Mesendoderm (in vitro differentiated cells): ENCODE data around the gene ATP12A.

Source experiments
- DNase-seq: peaks from one replicate; pipeline ENCODE4 v3.0.0; 2013
- H2AK5ac ChIP-seq: 2 replicates; pipeline ENCODE4 v1.6.1; 2013; ENCODE audit warnings: low read length, inconsistent platforms
- H2BK120ac ChIP-seq: 2 replicates; pipeline ENCODE4 v1.6.1; 2013; ENCODE audit warnings: low read depth, mild to moderate bottlenecking, low read length, moderate library complexity, mixed read lengths
- H2BK15ac ChIP-seq: replicated peaks from 2 replicates; pipeline ENCODE4 v1.6.1; 2013; ENCODE audit warnings: low read depth, mild to moderate bottlenecking, moderate library complexity
- H2BK5ac ChIP-seq: 2 replicates; pipeline ENCODE4 v1.6.1; 2013; ENCODE audit warnings: low read length, inconsistent platforms
- H3K18ac ChIP-seq: 2 replicates; pipeline ENCODE4 v1.6.1; 2013; ENCODE audit warnings: mild to moderate bottlenecking, low read length, mixed read lengths
- H3K23ac ChIP-seq: one replicate; pipeline ENCODE4 v1.6.1; 2013; ENCODE audit warnings: low read length
- H3K27ac ChIP-seq: 2 replicates; pipeline ENCODE4 v1.5.1; 2013; ENCODE audit warnings: low read depth, mild to moderate bottlenecking, inconsistent platforms, low read length, moderate library complexity
- H3K27me3 ChIP-seq: 2 replicates; pipeline ENCODE4 v1.6.1; 2013; ENCODE audit warnings: low read length, control low read depth, mild to moderate bottlenecking, inconsistent platforms; ENCODE audit not compliant: insufficient read depth, poor library complexity
- H3K36me3 ChIP-seq: 2 replicates; pipeline ENCODE4 v1.6.1; 2013; ENCODE audit warnings: low read length, inconsistent platforms; ENCODE audit not compliant: control insufficient read depth, insufficient read depth
- H3K4ac ChIP-seq: one replicate; pipeline ENCODE4 v1.6.1; 2013; ENCODE audit warnings: low read depth, mild to moderate bottlenecking, low read length, moderate library complexity
- H3K4me1 ChIP-seq: 2 replicates; pipeline ENCODE4 v1.6.1; 2013; ENCODE audit warnings: low read depth, low read length, inconsistent platforms; ENCODE audit not compliant: control insufficient read depth
- H3K4me2 ChIP-seq: 2 replicates; pipeline ENCODE4 v1.6.1; 2013; ENCODE audit warnings: low read length
- H3K4me3 ChIP-seq: 2 replicates; pipeline ENCODE4 v1.5.1; 2013; ENCODE audit warnings: mild to moderate bottlenecking, low read length
- H3K56ac ChIP-seq: one replicate; pipeline ENCODE4 v1.6.1; 2013; ENCODE audit warnings: low read length
- H3K79me1 ChIP-seq: 2 replicates; pipeline ENCODE4 v1.6.1; 2013; ENCODE audit warnings: low read length, inconsistent platforms
- H3K79me2 ChIP-seq: 2 replicates; pipeline ENCODE4 v1.6.1; 2013; ENCODE audit warnings: mild to moderate bottlenecking, low read length; ENCODE audit not compliant: control insufficient read depth, insufficient read depth
- H3K9ac ChIP-seq: 2 replicates; pipeline ENCODE4 v1.6.1; 2013; ENCODE audit warnings: low read length, inconsistent platforms
- H4K5ac ChIP-seq: one replicate; pipeline ENCODE4 v1.6.1; 2013; ENCODE audit warnings: low read length
- H4K8ac ChIP-seq: one replicate; pipeline ENCODE4 v1.6.1; 2013; ENCODE audit warnings: low read depth, mild to moderate bottlenecking, control low read depth, low read length, moderate library complexity
- WGBS: extraction: QIAGEN DNeasy Blood & Tissue Kit; methylation state at CpG from one replicate; pipeline ENCODE4 v1.1.7; 2013; ENCODE audit warnings: low lambda C conversion rate, missing lambda C conversion rate; ENCODE audit not compliant: insufficient coverage; ENCODE audit errors: extremely low coverage; 5-methylcytosine and 5-hydroxymethylcytosine counted together

ATP12A gene

DNA sequence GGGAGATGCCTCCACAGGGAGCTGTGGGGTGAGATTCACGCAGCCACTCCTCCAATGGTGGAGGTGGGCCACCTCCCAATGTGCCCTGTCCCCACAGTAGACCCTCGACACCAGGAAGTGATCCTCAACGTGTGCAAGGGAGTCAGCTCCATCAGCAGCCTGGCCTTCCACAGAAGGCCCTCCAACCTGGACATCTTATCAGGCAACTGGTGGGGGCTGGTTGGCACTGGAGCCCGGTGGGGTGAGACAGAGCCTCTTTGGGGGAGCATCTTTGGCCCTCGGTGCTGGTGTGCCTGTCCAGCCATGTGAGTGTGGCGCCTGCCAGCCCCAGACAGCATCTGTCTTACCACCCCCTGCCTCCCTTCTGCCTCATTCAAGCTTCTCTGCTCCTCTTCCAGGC, 64.0 kb downstream of the ATP12A start:
- Histone ChIP-seq H3K79me2 (no peaks in the 10 kb centered on the region), H3K23ac (no peak overlapping the region), H3K4me3 (no peak overlapping the region), H3K27ac (no peak overlapping the region), H2BK15ac (no peak overlapping the region), H2BK120ac (no peak overlapping the region), H4K5ac (no peak overlapping the region), H3K4me1 (peaks cover 6% of the 10 kb centered on the region), H3K27me3 (peaks cover 6% of the 10 kb centered on the region), H3K4me2 (no peak overlapping the region), H2AK5ac (no peak overlapping the region), H3K4ac (no peak overlapping the region), H3K79me1 (no peaks in the 10 kb centered on the region), H3K56ac (no peak overlapping the region), H3K36me3 (no peaks in the 10 kb centered on the region), H3K18ac (no peak overlapping the region), H2BK5ac (no peak overlapping the region), H4K8ac (no peak overlapping the region), H3K9ac (no peak overlapping the region)
- WGBS = no CpG with 5 or more reads among the region's 6 CpGs
- no peak for DNase-seq

DNA sequence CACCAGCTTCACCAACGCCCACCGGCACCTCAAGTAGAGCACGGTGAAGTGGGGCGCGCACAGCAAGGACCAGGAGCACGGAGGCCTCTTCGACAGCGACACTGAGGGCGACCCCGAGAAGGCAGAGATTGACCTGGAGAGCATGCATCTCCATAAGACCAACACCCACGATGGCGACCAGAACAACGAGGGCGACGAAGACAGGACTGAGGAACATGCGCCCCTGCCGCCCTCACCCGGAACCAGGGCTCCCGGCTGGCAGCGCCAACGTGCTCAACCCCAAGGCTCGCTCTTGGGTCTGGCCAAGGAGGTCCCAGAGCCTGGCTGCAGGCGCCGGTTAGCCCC, 65.3 kb downstream of the ATP12A start:
- Histone ChIP-seq H4K5ac (no peak overlapping the region), H2AK5ac (no peak overlapping the region), H2BK5ac (no peak overlapping the region), H3K79me1 (no peaks in the 10 kb centered on the region), H3K4me3 (no peak overlapping the region), H3K56ac (no peak overlapping the region), H2BK15ac (no peak overlapping the region), H3K4ac (no peak overlapping the region), H3K23ac (no peak overlapping the region), H3K36me3 (no peaks in the 10 kb centered on the region), H3K79me2 (no peaks in the 10 kb centered on the region), H3K9ac (no peak overlapping the region), H3K27me3 (peaks cover 6% of the 10 kb centered on the region), H2BK120ac (no peak overlapping the region), H3K18ac (no peak overlapping the region), H3K4me1 (peaks cover 6% of the 10 kb centered on the region), H3K27ac (no peak overlapping the region), H4K8ac (no peak overlapping the region), H3K4me2 (no peak overlapping the region)
- no peak for DNase-seq
- no CpG with 5 or more reads among the region's 24 CpGs for WGBS

DNA sequence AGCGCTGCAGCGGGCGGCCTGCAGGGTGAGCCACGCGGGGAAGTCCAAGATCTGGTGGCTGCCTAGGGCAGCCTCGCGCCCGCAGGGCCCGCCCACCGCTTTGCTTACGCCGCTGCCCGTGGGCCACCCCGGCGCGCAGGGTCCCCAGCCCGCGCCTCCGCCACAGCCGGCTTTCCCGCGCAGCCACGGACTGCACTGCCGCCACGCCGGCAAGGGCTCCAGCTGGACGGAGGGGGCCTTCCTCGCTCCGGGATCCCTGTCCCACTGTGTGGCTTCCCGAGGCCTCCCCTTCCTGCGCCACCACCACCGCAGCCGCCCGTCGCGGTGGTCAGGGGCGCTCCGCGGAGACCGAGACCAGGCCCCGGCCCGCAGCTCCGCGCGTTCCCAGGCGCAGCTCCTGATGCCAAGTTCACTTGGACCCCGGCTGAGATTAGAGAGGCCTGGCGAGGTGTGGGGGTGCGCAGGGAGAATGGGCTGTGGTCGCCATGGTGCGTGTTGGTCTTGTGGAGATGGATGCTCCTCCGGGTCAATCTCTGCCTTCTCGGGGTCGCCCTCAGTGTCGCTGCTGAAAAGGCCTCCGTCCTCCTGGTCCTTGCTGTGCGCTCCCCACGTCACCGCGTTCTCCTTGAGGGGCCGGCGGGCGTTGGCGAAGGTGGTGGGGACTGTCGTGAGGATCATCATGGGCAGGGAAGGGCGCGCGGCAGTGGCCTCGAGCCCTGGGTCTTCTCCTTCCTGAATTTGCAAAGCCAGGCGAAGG, 65.8 kb downstream of the ATP12A start:
- Histone ChIP-seq H3K36me3 (no peaks in the 10 kb centered on the region), H3K79me2 (no peaks in the 10 kb centered on the region), H3K9ac (peak overlapping the region; percentile 36), H2BK15ac (no peak overlapping the region), H3K56ac (peak overlapping the region; percentile 71), H4K5ac (no peak overlapping the region), H2AK5ac (no peak overlapping the region), H3K18ac (no peak overlapping the region), H3K23ac (no peak overlapping the region), H3K27ac (no peak overlapping the region), H3K4me2 (peak overlapping the region; percentile 70), H3K4ac (no peak overlapping the region), H3K4me1 (peaks cover 6% of the 10 kb centered on the region), H2BK5ac (no peak overlapping the region), H3K79me1 (no peaks in the 10 kb centered on the region), H4K8ac (no peak overlapping the region), H3K27me3 (peaks cover 6% of the 10 kb centered on the region), H2BK120ac (no peak overlapping the region), H3K4me3 (no peak overlapping the region)
- peak; percentile 11 for DNase-seq
- WGBS = no CpG with 5 or more reads among the region's 70 CpGs

DNA sequence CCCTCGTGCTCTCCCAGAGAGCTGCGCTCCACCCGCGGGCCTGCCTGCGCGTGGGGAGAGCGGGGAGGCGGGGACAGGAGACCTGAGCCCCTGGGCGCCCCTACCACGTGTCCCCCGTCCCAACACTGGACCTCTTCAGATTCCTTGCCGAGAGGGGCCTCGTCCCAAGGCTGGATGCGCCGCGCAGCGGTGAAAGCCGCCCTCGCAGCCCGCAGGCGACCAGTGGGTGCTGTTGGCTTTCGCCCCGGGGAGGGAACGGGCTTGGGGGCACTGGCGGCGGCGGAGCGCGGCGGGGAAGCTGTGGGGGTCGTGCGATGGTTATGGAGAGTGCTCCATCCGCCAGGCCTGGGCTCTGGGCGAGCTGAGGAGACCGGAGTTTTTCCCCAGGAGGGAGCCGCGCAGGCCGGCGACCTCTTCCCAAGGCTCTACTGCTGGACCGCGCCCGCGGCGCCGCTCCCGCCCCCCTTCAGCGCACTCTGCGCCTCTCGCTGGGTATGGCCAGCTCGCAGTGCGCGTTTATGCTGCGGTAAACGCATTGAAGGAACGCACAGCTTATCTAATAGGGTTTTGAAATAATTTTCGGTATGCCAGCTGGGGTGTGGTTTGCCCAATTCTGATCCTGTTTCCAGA, 66.5 kb downstream of the ATP12A start:
- H3K4me1 ChIP-seq = peaks cover 3% of the 10 kb centered on the region
- H4K5ac ChIP-seq = no peak overlapping the region
- no CpG with 5 or more reads among the region's 56 CpGs for WGBS
- no peak overlapping the region for H4K8ac ChIP-seq
- no peak overlapping the region for H2BK15ac ChIP-seq
- no peaks in the 10 kb centered on the region for H3K79me2 ChIP-seq
- peaks cover 6% of the 10 kb centered on the region for H3K27me3 ChIP-seq
- no peak overlapping the region for H2AK5ac ChIP-seq
- H3K4me3 ChIP-seq = no peak overlapping the region
- no peak overlapping the region for H3K23ac ChIP-seq
- H3K9ac ChIP-seq = peak overlapping the region; percentile 36
- peak overlapping the region; percentile 70 for H3K4me2 ChIP-seq
- no peak overlapping the region for H3K4ac ChIP-seq
- no peak overlapping the region for H3K27ac ChIP-seq
- peak; percentile 61 for DNase-seq
- no peaks in the 10 kb centered on the region for H3K79me1 ChIP-seq
- H3K36me3 ChIP-seq = no peaks in the 10 kb centered on the region
- no peak overlapping the region for H3K18ac ChIP-seq
- no peak overlapping the region for H2BK120ac ChIP-seq
- no peak overlapping the region for H2BK5ac ChIP-seq
- peak overlapping the region; percentile 71 for H3K56ac ChIP-seq

DNA sequence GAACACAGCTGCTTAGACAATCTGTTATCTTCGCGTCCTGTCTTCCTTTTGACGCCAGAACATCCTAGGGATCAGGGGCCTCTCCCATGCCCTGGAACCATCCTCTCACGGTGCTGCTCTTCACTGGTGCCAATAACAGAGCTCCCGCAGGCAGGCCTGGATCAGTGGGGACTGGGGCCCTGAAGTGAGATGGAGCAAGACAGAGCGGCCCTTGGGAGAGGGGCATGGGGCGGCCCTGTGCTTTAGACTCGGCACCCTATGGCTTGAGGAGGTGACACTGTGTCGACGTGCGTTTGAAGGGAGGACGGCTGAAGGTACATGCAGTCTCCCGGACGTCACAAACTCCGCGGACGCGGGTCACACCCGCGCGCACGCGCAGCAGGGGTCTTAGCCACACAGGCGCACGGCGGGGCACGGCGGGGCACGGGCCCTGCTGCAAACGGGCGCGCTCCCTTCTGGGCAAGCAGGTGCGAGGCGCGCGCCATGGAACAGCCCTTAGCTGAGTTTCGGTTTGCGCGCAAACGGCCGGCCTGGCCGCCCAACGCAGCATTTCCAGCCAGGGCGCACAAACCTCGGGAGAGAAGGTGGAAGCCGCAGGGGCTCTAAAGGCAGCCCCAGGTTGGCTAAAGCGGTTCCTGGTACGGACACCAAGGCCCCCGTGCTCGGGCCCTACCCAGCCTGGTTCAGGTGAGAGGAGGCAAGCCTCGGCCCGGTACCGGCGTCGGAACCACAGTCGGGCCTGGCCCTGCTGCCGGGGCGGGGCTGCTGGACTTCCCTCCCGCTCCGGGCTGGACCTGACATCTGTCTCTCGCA, 67.2 kb downstream of the ATP12A start:
- H3K79me2 ChIP-seq = no peaks in the 10 kb centered on the region
- H3K56ac ChIP-seq = peak overlapping the region; percentile 43
- H2BK120ac ChIP-seq = no peak overlapping the region
- H3K4me1 ChIP-seq = no peaks in the 10 kb centered on the region
- no peak overlapping the region for H3K27ac ChIP-seq
- H2BK15ac ChIP-seq = no peak overlapping the region
- peak; percentile 36 for DNase-seq
- peak overlapping the region; percentile 4 for H3K9ac ChIP-seq
- no peak overlapping the region for H3K23ac ChIP-seq
- H4K5ac ChIP-seq = no peak overlapping the region
- H3K18ac ChIP-seq = no peak overlapping the region
- no peak overlapping the region for H3K4ac ChIP-seq
- WGBS = no CpG with 5 or more reads among the region's 61 CpGs
- H2BK5ac ChIP-seq = no peak overlapping the region
- H3K4me3 ChIP-seq = no peak overlapping the region
- no peaks in the 10 kb centered on the region for H3K79me1 ChIP-seq
- peaks cover 6% of the 10 kb centered on the region for H3K27me3 ChIP-seq
- no peaks in the 10 kb centered on the region for H3K36me3 ChIP-seq
- H4K8ac ChIP-seq = no peak overlapping the region
- no peak overlapping the region for H2AK5ac ChIP-seq
- H3K4me2 ChIP-seq = peak overlapping the region; percentile 70
